ENCODE results near the gene SLC39A3.

The SLC39A3 gene

GRCh38 chr19:2702170-2703076, 37.4 kb downstream of the SLC39A3 start, which contains the start of gene GNG7:
Gene GNG7 (minus strand): TSS chr19:2702694. CDS start chr19:2520688, 182,006 bp downstream.
- DNase-seq (ENCODE audit: low read depth), result peak; percentile 93

GRCh38 chr19:2701361-2702169, 38.3 kb downstream of the SLC39A3 start:
- no peak for DNase-seq (ENCODE audit: low read depth)

- no peak for DNase-seq (ENCODE audit: low read depth)
Observed at GRCh38 chr19:2700660-2701360, 39.0 kb downstream of the SLC39A3 start.

- no peak for DNase-seq (ENCODE audit: low read depth)
Observed at GRCh38 chr19:2699413-2700140, 40.2 kb downstream of the SLC39A3 start.

- DNase-seq (ENCODE audit: low read depth), result no peak
Observed at GRCh38 chr19:2694196-2694595, 45.6 kb downstream of the SLC39A3 start.

GRCh38 chr19:2693492-2694160, 46.2 kb downstream of the SLC39A3 start:
- DNase-seq (ENCODE audit: low read depth), result no peak

- DNase-seq (ENCODE audit: low read depth), result no peak
Observed at GRCh38 chr19:2691951-2692350, 47.9 kb downstream of the SLC39A3 start.

- DNase-seq (ENCODE audit: low read depth), result no peak
Observed at GRCh38 chr19:2690856-2691255, 49.0 kb downstream of the SLC39A3 start.

- DNase-seq (ENCODE audit: low read depth), result no peak
Observed at GRCh38 chr19:2686360-2686759, 53.5 kb downstream of the SLC39A3 start.

- no peak for DNase-seq (ENCODE audit: low read depth)
Observed at GRCh38 chr19:2685204-2685704, 54.6 kb downstream of the SLC39A3 start.

GRCh38 chr19:2683430-2684003, 56.3 kb downstream of the SLC39A3 start:
- DNase-seq (ENCODE audit: low read depth), result no peak

Data from stimulated activated CD8-positive, alpha-beta memory T cell treated with anti-CD3 and anti-CD28 coated beads, Interleukin-15, amount 100 ng/mL, for 24 hours (primary cell).